IMR-90 (cell line): ENCODE measurements around the gene RPTOR. TPM values are rescaled to one million over a fixed set of nuclear protein-coding genes. Genes with fewer than 3 reads are reported as not detected.
A peak's percentile ranks its signal among the peaks of the same experiment; 100 is the strongest.

Experiments
- ATAC-seq: fragments of 200-7000 bp; cut with Tn5 transposase; 2 replicates; pipeline ENCODE4 v1.9.1; 2020; ENCODE audit warnings: low read depth, mild to moderate bottlenecking, moderate library complexity
- BruUV-seq: library from RNA; stranded (reverse); fragments of 400-500 nt; replicated peaks from 2 replicates; lab custom pipeline; 2021; lab: Mats Ljungman, UMichigan
- CTCF ChIA-PET: fragments of 300-600 bp; formaldehyde crosslinking; extraction: SDS; loops from one replicate; lab custom pipeline; 2021; ENCODE audit warnings: antibody characterized with exemption; lab: Yijun Ruan, JAX
- POLR2A ChIA-PET: fragments of 300-600 bp; sonication (Branson Sonifier 250); formaldehyde crosslinking; loops from one replicate; lab custom pipeline; 2022; ENCODE audit warnings: antibody characterized with exemption; ENCODE audit not compliant: unreplicated experiment; lab: Charles Lee
- DNase-seq: peaks from one replicate; pipeline ENCODE4 v3.0.0; 2013
- H2AFZ ChIP-seq: replicated peaks from 2 replicates; pipeline ENCODE3; 2013; ENCODE audit warnings: low read length, mild to moderate bottlenecking; ENCODE audit not compliant: poor library complexity
- H2AK5ac ChIP-seq: 2 replicates; pipeline ENCODE4 v1.6.1; 2013; ENCODE audit warnings: low read depth, low read length, inconsistent platforms
- H2AK9ac ChIP-seq: replicated peaks from 2 replicates; pipeline ENCODE3; 2013; ENCODE audit warnings: mild to moderate bottlenecking, low read depth, low read length, moderate library complexity; ENCODE audit not compliant: poor library complexity
- H2BK120ac ChIP-seq: 2 replicates; pipeline ENCODE4 v1.6.1; 2013; ENCODE audit warnings: low read depth, low read length, inconsistent platforms
- H2BK15ac ChIP-seq: 3 replicates; pipeline ENCODE4 v1.6.1; 2013; ENCODE audit warnings: low read depth, low read length, inconsistent platforms
- H2BK20ac ChIP-seq: 2 replicates; pipeline ENCODE4 v1.6.1; 2013; ENCODE audit warnings: low read depth, mild to moderate bottlenecking, inconsistent platforms, low read length, moderate library complexity
- H2BK5ac ChIP-seq: 2 replicates; pipeline ENCODE4 v1.6.1; 2013; ENCODE audit warnings: mild to moderate bottlenecking, low read depth, low read length, inconsistent platforms; ENCODE audit not compliant: poor library complexity, severe bottlenecking
- H3K14ac ChIP-seq: replicated peaks from 2 replicates; pipeline ENCODE4 v1.6.1; 2013; ENCODE audit warnings: low read depth, low read length, inconsistent platforms
- H3K18ac ChIP-seq: 2 replicates; pipeline ENCODE4 v1.6.1; 2013; ENCODE audit warnings: low read depth, low read length, control low read depth
- H3K23ac ChIP-seq: 2 replicates; pipeline ENCODE4 v1.6.1; 2013; ENCODE audit warnings: low read depth, low read length, inconsistent platforms
- H3K27ac ChIP-seq: 2 replicates; pipeline ENCODE4 v1.5.1; 2013; ENCODE audit warnings: mild to moderate bottlenecking, control low read depth, low read length; ENCODE audit not compliant: insufficient read depth
- H3K27me3 ChIP-seq: 2 replicates; pipeline ENCODE4 v1.6.1; 2013; ENCODE audit warnings: low read length; ENCODE audit not compliant: control insufficient read depth, insufficient read depth
- H3K36me3 ChIP-seq: 2 replicates; pipeline ENCODE4 v1.6.1; 2013; ENCODE audit warnings: low read length, mixed read lengths; ENCODE audit not compliant: control insufficient read depth, insufficient read depth
- H3K4ac ChIP-seq: 2 replicates; pipeline ENCODE4 v1.6.1; 2013; ENCODE audit warnings: low read depth, low read length, inconsistent platforms
- H3K4me1 ChIP-seq: 2 replicates; pipeline ENCODE4 v1.6.1; 2013; ENCODE audit warnings: low read length, mixed read lengths; ENCODE audit not compliant: control insufficient read depth, insufficient read depth
- H3K4me2 ChIP-seq: 2 replicates; pipeline ENCODE4 v1.6.1; 2013; ENCODE audit warnings: low read depth, mild to moderate bottlenecking, control low read depth, low read length, moderate library complexity
- H3K4me3 ChIP-seq: 2 replicates; pipeline ENCODE4 v1.5.1; 2013; ENCODE audit warnings: low read depth, mild to moderate bottlenecking, control low read depth, low read length, moderate library complexity; ENCODE audit not compliant: insufficient read depth
- H3K56ac ChIP-seq: 2 replicates; pipeline ENCODE4 v1.6.1; 2013; ENCODE audit warnings: low read length, inconsistent platforms; ENCODE audit not compliant: insufficient read depth; ENCODE audit errors: extremely low read depth
- H3K79me1 ChIP-seq, 2 experiments: 2 replicates each; pipeline ENCODE4 v1.6.1; 2013; ENCODE audit warnings: low read length in 2 of 2, inconsistent platforms in 1 of 2, low read depth in 1 of 2
- H3K9ac ChIP-seq: 2 replicates; pipeline ENCODE4 v1.6.1; 2013; ENCODE audit warnings: low read depth, low read length, control low read depth
- H3K9me1 ChIP-seq: 2 replicates; pipeline ENCODE4 v1.6.1; 2013; ENCODE audit warnings: low read length, inconsistent platforms; ENCODE audit not compliant: insufficient read depth
- H3K9me3 ChIP-seq: 2 replicates; pipeline ENCODE4 v1.6.1; 2013; ENCODE audit warnings: low read length; ENCODE audit not compliant: control insufficient read depth, insufficient read depth
- H4K20me1 ChIP-seq: 2 replicates; pipeline ENCODE4 v1.6.1; 2013; ENCODE audit warnings: low read length, inconsistent platforms; ENCODE audit not compliant: insufficient read depth
- H4K5ac ChIP-seq: 2 replicates; pipeline ENCODE4 v1.6.1; 2013; ENCODE audit warnings: mild to moderate bottlenecking, low read depth, low read length, control low read depth
- H4K8ac ChIP-seq, 2 experiments: 2 replicates each; pipeline ENCODE4 v1.6.1; 2013; ENCODE audit warnings: low read depth in 2 of 2, low read length in 2 of 2, control low read depth in 1 of 2, inconsistent platforms in 1 of 2
- H4K91ac ChIP-seq: 2 replicates; pipeline ENCODE4 v1.6.1; 2013; ENCODE audit warnings: low read depth, low read length, inconsistent platforms; ENCODE audit not compliant: insufficient read depth
- SMC3 ChIP-seq: fragments of 150-350 bp; IDR thresholded peaks from 2 replicates; pipeline ENCODE4 v1.6.1; 2016; ENCODE audit warnings: low read depth, mild to moderate bottlenecking, antibody characterized with exemption, low read length, moderate library complexity
- WGBS, 2 experiments: methylation state at CpG; one replicate each; pipeline versions ENCODE4 v1.1.5 to v1.1.7; 2013; ENCODE audit warnings: missing lambda C conversion rate in 2 of 2; ENCODE audit not compliant: insufficient read length in 1 of 2; ENCODE audit errors: extremely low coverage in 2 of 2; 5-methylcytosine and 5-hydroxymethylcytosine counted together
- dilution Hi-C: fragments of 300-500 bp; cut with HindIII; formaldehyde crosslinking; loops from one replicate; pipeline ENCODE4 v1.14.3; 2018; ENCODE audit warnings: low sequenced_read_pairs; ENCODE audit not compliant: unreplicated experiment
- in situ Hi-C: fragments of 300-500 bp; cut with MboI; formaldehyde crosslinking; loops from 3 replicates; pipeline ENCODE4 v1.14.3; 2019; ENCODE audit warnings: low sequenced_read_pairs, inconsistent platforms, mixed read lengths
- intact Hi-C: fragments of 100-400 bp; cut with micrococcal nuclease; formaldehyde crosslinking; loops from 2 replicates; pipeline ENCODE4 v1.10.0; 2022
- polyA plus RNA-seq, 3 experiments: library from polyadenylated mRNA; depleted of rRNA; stranded (reverse); fragments of >200 nt; gene quantifications; 2 replicates each; pipeline ENCODE4 v1.2.3, GENCODE V29; 2012; ENCODE audit warnings: low replicate concordance in 1 of 3
- total RNA-seq: library from RNA; depleted of rRNA; stranded (reverse); fragments of >200 nt; gene quantifications from 2 replicates; pipeline ENCODE4 v1.2.3, GENCODE V29; 2012
- TF ChIP-seq, protein P1 (sequence below): conservative IDR thresholded peaks from 2 replicates; pipeline ENCODE4 v1.5.1; 2012; ENCODE audit warnings: mild to moderate bottlenecking, low read depth, low read length, improper control_type of control experiment

RPTOR gene
- total and polyA plus RNA-seq, 2 of the 4 experiments (the other 2 are of a cell fraction), result 10.8 to 14.7 TPM

GRCh38 chr17:80986046-80986445 is 441.4 kb downstream of the RPTOR start:
- Histone ChIP-seq H3K23ac (no peak overlapping the region), H2BK5ac (peak overlapping the region; percentile 6), H3K4ac (peak overlapping the region; percentile 8; the same call in 1 of the 2 replicates), H2BK120ac (peak overlapping the region; percentile 4; the same call in 1 of the 2 replicates), H3K9me1 (peaks cover 12% of the 10 kb centered on the region; the same call in 1 of the 2 replicates), H3K27ac (no peak overlapping the region), H3K4me2 (no peak overlapping the region), H3K14ac (no peak overlapping the region), H3K4me3 (no peak overlapping the region), H3K9ac (no peak overlapping the region), H2AK5ac (peak overlapping the region; percentile 64; the same call in 1 of the 2 replicates), H4K91ac (peak overlapping the region; percentile 42; the same call in 1 of the 2 replicates), H2BK20ac (peak overlapping the region; percentile 68; the same call in 1 of the 2 replicates), H3K18ac (no peak overlapping the region), H4K8ac (peak overlapping the region in 1 of 2 experiments; percentile 46; a peak in 1 of 4 replicates), H3K36me3 (no peaks in the 10 kb centered on the region), H3K9me3 (no peaks in the 10 kb centered on the region), H3K56ac (no peak overlapping the region), H4K5ac (no peak overlapping the region; the same call in 1 of the 2 replicates), H2AK9ac (no peak overlapping the region), H3K79me1 (no peaks in the 10 kb centered on the region), H4K20me1 (no peaks in the 10 kb centered on the region), H2BK15ac (no peak overlapping the region; the same call in 2 of the 3 replicates), H3K27me3 (no peaks in the 10 kb centered on the region), H3K4me1 (peaks cover 9% of the 10 kb centered on the region), H2AFZ (peak overlapping the region; percentile 47)
- BruUV-seq, result no TSS peak
- intact Hi-C loops, result no loop called here
- DNase-seq (no peak), ATAC-seq (no peak)
- POLR2A ChIA-PET, result no interaction called here
- CTCF ChIA-PET, result no interaction called here
- in situ Hi-C loops, result no loop called here
- TF ChIP-seq, protein P1, sequence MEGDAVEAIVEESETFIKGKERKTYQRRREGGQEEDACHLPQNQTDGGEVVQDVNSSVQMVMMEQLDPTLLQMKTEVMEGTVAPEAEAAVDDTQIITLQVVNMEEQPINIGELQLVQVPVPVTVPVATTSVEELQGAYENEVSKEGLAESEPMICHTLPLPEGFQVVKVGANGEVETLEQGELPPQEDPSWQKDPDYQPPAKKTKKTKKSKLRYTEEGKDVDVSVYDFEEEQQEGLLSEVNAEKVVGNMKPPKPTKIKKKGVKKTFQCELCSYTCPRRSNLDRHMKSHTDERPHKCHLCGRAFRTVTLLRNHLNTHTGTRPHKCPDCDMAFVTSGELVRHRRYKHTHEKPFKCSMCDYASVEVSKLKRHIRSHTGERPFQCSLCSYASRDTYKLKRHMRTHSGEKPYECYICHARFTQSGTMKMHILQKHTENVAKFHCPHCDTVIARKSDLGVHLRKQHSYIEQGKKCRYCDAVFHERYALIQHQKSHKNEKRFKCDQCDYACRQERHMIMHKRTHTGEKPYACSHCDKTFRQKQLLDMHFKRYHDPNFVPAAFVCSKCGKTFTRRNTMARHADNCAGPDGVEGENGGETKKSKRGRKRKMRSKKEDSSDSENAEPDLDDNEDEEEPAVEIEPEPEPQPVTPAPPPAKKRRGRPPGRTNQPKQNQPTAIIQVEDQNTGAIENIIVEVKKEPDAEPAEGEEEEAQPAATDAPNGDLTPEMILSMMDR, result no peak
- TF ChIP-seq SMC3, result no peak
- no CpG with 5 or more reads among the region's 7 CpGs for WGBS, 2 experiments
- dilution Hi-C loops, result no loop called here
